ENCODE measurements around the gene IPPK.

Gene IPPK

DNA sequence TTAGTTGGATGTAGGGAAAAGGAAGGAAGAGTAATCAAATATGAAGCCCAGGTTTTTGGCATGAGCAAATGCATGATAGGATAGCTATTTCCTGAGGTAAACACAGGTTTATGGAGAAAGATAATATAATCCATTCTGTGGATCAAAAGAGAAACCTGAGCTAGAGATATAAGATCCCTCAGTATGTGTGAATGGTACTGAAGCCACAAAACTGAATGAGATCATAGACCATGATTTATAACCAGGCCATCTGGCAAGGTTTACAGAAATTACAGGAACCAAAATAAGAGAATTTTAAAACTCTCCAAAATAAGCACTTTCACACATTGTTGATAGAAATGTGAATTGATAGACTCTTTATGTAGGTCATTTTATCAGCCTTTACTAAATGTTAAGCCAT is 105.4 kb downstream of the IPPK start (continued):
- TF ChIP-seq PRDM10 (tag by site-specific recombination; IDR thresholded peaks at IDR 0.05), result peak; percentile 46; the same call in 1 of the 2 replicates
- no peak for TF ChIP-seq ZNF48 (tag by site-specific recombination; IDR thresholded peaks at IDR 0.05)
- peak; percentile 48 for TF ChIP-seq OSR2 (tag by site-specific recombination; IDR thresholded peaks at IDR 0.05)
- TF ChIP-seq ZNF776 (tag by site-specific recombination; IDR thresholded peaks at IDR 0.05; ENCODE audit: borderline replicate concordance), result no peak
- no peak for TF ChIP-seq ZNF548 (tag by site-specific recombination; IDR thresholded peaks at IDR 0.05)
- no peak for TF ChIP-seq ZNF248 (tag by site-specific recombination; IDR thresholded peaks at IDR 0.05)
- TF ChIP-seq SCRT1 (tag by site-specific recombination; IDR thresholded peaks at IDR 0.05; ENCODE audit: borderline replicate concordance), result no peak
- TF ChIP-seq ZNF16 (tag by site-specific recombination; IDR thresholded peaks at IDR 0.05; ENCODE audit: low read depth), result no peak
- no peak for TF ChIP-seq ZNF571 (tag by site-specific recombination; IDR thresholded peaks at IDR 0.05)
- TF ChIP-seq ZNF747 (tag by site-specific recombination; IDR thresholded peaks at IDR 0.05), result no peak
- no peak for TF ChIP-seq ZFP3 (tag by site-specific recombination; IDR thresholded peaks at IDR 0.05; ENCODE audit: low read depth)
- TF ChIP-seq TRIM28 (IDR thresholded peaks at IDR 0.05; ENCODE audit: borderline replicate concordance, low read length), result no peak
- no peak for TF ChIP-seq REPIN1 (tag by site-specific recombination; IDR thresholded peaks at IDR 0.05; ENCODE audit: low read depth)
- TF ChIP-seq ZNF132 (tag by site-specific recombination; IDR thresholded peaks at IDR 0.05; ENCODE audit: borderline replicate concordance), result no peak
- no peak for TF ChIP-seq ZNF2 (tag by site-specific recombination; IDR thresholded peaks at IDR 0.05)
- TF ChIP-seq ZNF654 (tag by site-specific recombination; IDR thresholded peaks at IDR 0.05; ENCODE audit: low read depth), result no peak
- TF ChIP-seq ZNF211 (tag by site-specific recombination; IDR thresholded peaks at IDR 0.05; ENCODE audit: low read depth), result no peak
- TF ChIP-seq ZNF701 (tag by site-specific recombination; IDR thresholded peaks at IDR 0.05), result no peak
- no peak for TF ChIP-seq ZNF223 (tag by site-specific recombination; IDR thresholded peaks at IDR 0.05)
- no peak for TF ChIP-seq ZNF266 (tag by site-specific recombination; IDR thresholded peaks at IDR 0.05; ENCODE audit: low read depth)
- TF ChIP-seq ZNF626 (tag by site-specific recombination; IDR thresholded peaks at IDR 0.05), result no peak
- TF ChIP-seq, protein P1, sequence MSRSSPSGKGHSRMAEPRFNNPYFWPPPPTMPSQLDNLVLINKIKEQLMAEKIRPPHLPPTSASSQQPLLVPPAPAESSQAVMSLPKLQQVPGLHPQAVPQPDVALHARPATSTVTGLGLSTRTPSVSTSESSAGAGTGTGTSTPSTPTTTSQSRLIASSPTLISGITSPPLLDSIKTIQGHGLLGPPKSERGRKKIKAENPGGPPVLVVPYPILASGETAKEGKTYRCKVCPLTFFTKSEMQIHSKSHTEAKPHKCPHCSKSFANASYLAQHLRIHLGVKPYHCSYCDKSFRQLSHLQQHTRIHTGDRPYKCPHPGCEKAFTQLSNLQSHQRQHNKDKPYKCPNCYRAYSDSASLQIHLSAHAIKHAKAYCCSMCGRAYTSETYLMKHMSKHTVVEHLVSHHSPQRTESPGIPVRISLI (tag by site-specific recombination; IDR thresholded peaks at IDR 0.05), result no peak
- TF ChIP-seq YY2 (tag by site-specific recombination; IDR thresholded peaks at IDR 0.05), result no peak
- TF ChIP-seq ZNF596 (tag by site-specific recombination; IDR thresholded peaks at IDR 0.05), result no peak
- TF ChIP-seq, protein P2, sequence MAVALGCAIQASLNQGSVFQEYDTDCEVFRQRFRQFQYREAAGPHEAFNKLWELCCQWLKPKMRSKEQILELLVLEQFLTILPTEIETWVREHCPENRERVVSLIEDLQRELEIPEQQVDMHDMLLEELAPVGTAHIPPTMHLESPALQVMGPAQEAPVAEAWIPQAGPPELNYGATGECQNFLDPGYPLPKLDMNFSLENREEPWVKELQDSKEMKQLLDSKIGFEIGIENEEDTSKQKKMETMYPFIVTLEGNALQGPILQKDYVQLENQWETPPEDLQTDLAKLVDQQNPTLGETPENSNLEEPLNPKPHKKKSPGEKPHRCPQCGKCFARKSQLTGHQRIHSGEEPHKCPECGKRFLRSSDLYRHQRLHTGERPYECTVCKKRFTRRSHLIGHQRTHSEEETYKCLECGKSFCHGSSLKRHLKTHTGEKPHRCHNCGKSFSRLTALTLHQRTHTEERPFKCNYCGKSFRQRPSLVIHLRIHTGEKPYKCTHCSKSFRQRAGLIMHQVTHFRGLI (tag by site-specific recombination; IDR thresholded peaks at IDR 0.05), result no peak
- no peak for TF ChIP-seq PRDM1 (tag by site-specific recombination; IDR thresholded peaks at IDR 0.05)
- no peak for TF ChIP-seq ZSCAN23 (tag by site-specific recombination; IDR thresholded peaks at IDR 0.05)
- no peak for TF ChIP-seq ZBTB7A (tag by site-specific recombination; IDR thresholded peaks at IDR 0.05; ENCODE audit: low read depth)
- TF ChIP-seq ZNF175 (tag by site-specific recombination; IDR thresholded peaks at IDR 0.05), result no peak
- peak; percentile 82 for TF ChIP-seq ZNF366 (tag by site-specific recombination; conservative IDR thresholded peaks at IDR 0.05)
- TF ChIP-seq, protein P3, sequence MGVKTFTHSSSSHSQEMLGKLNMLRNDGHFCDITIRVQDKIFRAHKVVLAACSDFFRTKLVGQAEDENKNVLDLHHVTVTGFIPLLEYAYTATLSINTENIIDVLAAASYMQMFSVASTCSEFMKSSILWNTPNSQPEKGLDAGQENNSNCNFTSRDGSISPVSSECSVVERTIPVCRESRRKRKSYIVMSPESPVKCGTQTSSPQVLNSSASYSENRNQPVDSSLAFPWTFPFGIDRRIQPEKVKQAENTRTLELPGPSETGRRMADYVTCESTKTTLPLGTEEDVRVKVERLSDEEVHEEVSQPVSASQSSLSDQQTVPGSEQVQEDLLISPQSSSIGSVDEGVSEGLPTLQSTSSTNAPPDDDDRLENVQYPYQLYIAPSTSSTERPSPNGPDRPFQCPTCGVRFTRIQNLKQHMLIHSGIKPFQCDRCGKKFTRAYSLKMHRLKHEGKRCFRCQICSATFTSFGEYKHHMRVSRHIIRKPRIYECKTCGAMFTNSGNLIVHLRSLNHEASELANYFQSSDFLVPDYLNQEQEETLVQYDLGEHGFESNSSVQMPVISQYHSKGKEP (tag by site-specific recombination; IDR thresholded peaks at IDR 0.05), result 0 out of 2 replicates have a peak, but pooled peaks have one; percentile 25
- TF ChIP-seq ZNF777 (tag by site-specific recombination; IDR thresholded peaks at IDR 0.05; ENCODE audit: borderline replicate concordance), result no peak
- no peak for TF ChIP-seq ZNF658 (tag by site-specific recombination; IDR thresholded peaks at IDR 0.05)
- TF ChIP-seq SP7 (tag by site-specific recombination; IDR thresholded peaks at IDR 0.05), result no peak
- no peak for TF ChIP-seq ZNF394 (tag by site-specific recombination; IDR thresholded peaks at IDR 0.05; ENCODE audit: borderline replicate concordance)
- no peak for TF ChIP-seq ZNF560 (tag by site-specific recombination; IDR thresholded peaks at IDR 0.05; ENCODE audit: borderline replicate concordance)
- TF ChIP-seq ZBTB48 (tag by site-specific recombination; IDR thresholded peaks at IDR 0.05), result no peak

Data from HEK293 (cell line).